Measurements from ENCODE around the gene ZNF398.
"Not testable (repeated sequence)": the region's sequence is repeated elsewhere in the genome, so short reads cannot be mapped to it uniquely, and the experiment has no call there.

Gene ZNF398

GRCh38 chr7:149225656-149226055 lies 78.4 kb downstream of the ZNF398 start:
- no peak for DNase-seq (ENCODE audit: low read depth)

DNA sequence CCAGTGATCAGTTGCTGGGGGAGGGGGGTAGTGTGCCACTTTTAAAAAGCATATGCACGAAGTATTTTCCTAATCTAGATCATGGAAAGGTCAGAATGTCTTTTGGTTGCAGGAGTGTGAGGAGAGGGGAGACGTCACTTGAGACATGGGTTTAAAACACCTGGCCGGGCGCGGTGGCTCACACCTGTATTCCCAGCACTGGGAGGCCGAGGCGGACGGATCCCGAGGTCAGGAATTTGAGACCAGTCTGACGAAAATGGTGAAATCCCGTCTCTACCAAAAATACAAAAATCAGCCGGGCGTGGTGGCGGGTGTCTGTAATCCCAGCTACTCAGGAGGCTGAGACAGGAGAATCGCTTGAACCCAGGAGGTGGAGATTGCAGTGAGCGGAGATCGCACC lies 79.1 kb downstream of the ZNF398 start:
- DNase-seq (ENCODE audit: low read depth): not testable (repeated sequence)

DNA sequence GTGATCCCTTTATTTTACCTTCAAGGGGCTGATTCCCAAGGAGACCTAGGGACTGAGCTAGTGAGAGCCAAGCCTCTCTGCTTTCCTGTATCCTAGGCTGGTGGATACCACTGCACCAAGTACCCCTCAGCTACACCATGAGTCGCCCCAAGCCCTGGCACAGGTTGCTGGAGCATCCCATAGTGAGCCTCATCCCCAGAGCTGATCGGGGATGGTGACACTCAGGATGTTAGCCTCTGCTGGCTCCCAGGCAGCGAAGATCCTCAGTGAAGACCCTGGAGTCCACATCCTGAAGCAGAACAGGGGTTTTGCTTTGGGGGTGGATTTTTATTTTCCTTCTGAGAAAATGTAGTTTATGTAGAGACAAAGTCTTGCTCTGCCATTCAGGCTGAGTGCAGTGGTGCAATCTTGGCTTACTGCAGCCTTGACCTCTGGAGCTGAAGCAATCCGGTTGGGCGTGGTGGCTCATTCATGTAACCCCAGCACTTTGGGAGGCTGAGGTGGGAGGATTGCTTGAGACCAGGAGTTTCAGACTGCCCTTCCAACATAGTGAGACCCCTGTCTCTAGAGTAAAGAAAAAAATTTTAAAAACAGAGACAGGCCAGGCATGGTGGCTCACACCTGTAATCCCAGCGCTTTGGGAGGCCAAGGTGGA lies 79.7 kb downstream of the ZNF398 start:
- DNase-seq (ENCODE audit: low read depth): peak; percentile 30

DNA sequence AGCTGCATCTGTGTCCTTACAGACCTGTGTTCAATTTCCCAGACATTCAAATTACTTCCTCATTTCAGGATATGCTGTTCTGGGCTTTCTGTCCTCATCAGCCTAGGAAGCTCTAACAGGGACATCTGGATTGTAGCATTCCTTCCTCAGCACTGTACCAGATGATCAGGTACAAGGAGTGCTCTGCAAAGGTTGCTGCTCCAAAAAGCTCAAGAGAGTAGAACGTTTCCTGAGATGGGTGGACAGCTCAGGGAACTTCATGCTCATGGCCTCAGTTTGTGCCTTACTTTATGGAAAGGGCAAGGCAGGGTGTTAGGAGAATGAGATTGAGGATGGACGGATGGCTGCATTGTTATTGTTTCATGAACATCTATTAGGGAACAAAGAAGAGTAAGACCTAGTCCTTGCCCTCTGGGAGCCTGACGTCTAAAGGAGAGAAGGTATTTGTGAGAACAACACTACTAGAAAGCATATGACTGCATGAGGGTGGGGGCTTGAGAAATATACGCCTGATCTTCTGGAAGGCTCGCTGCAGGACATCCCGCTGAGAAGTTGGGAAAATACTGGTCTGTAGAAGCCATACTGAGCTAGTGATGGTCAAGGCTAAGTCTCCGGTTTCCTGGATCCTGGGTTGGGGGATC lies 81.7 kb downstream of the ZNF398 start:
- DNase-seq (ENCODE audit: low read depth): no peak

DNA sequence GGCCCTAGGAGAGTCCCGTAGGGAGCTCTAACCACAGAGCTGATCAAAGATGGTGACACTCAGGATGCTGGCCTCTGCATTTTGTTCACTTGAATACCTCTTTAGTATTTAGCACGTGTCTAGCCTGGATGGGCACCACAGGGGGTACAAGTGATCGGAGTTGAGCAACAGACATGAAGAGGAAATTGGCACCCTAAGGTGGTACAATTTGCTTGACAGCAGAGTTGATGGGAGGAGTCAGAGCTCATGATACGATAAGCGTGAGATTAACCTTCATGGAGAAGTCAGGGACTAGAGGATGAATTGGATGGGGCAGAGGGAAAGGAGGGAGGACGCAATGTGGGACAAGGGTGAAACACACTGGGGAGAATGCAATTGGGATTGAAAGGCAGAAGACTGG lies 82.3 kb downstream of the ZNF398 start:
- DNase-seq (ENCODE audit: low read depth): no peak

DNA sequence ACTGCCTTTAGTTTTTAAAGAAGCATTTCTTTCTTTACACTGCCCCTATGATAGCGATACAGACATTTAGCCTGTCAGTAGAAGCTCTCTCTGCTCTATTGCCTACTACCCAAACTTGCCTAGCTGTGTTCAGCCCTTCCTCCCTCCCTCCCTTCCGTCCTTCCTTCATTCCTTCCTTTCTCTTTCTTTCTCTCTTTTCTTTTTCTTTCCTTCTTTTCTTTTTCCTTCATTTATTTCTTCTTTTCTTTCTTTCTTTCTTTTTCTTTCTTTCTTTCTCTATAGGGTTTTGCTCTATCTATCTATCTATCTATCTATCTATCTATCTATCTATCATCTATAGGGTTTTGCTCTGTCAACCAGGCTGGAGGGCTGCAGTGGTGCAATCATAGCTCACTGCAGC lies 85.1 kb downstream of the ZNF398 start:
- no peak for DNase-seq (ENCODE audit: low read depth)
